HL-60/S4 treated with phorbol 12-myristate 13-acetate at 8.2 ng/mL for 4 days and 3 days (cell line): Measurements from ENCODE around the gene NSRP1.
"Not testable (repeated sequence)": the region's sequence is repeated elsewhere in the genome, so short reads cannot be mapped to it uniquely, and the experiment has no call there.

ENCODE experiments used
- in situ Hi-C: fragments of 300-500 bp; cut with MboI; formaldehyde crosslinking; loops from 2 replicates; pipeline ENCODE4 v1.15.0; 2022; ENCODE audit warnings: low sequenced_read_pairs

The NSRP1 gene

DNA sequence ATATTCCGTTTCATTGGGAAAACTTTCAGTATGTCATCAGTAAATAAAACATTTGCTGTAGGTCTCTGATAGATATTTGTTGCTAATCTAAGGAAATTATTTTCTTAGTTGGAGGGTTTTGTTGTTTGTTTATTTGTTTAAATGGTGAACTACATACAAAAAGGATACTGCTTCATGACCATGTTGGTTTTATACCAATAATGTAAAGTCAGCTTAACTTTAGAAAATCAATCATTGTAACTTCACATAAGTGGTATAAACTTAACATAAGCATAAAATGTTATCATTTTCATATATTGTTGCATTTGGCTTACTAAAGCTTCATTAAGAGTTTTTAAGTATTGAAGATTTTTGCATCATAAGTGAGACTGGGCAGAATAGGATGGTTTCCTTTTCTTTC lies 57.9 kb downstream of the NSRP1 start:
- in situ Hi-C loops: no loop called here

DNA sequence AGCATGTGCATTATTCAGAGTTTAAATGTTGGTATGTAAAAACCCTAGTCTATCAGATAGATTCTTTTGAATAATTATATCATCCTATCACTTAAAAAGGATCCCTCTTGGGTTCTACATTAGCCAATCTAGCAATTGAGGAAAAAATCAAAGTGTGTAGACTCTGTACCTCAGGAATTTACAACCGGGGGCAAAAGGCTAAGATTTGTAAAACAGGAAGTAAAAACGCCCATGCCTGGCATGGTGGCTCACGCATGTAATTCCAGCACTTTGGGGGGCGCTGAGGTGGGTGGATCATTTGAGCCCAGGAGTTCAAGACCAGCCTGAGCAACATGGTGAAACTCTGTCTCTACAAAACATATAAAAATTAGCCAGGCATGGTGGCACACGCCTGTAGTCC lies 60.2 kb downstream of the NSRP1 start:
- in situ Hi-C loops: no loop called here

DNA sequence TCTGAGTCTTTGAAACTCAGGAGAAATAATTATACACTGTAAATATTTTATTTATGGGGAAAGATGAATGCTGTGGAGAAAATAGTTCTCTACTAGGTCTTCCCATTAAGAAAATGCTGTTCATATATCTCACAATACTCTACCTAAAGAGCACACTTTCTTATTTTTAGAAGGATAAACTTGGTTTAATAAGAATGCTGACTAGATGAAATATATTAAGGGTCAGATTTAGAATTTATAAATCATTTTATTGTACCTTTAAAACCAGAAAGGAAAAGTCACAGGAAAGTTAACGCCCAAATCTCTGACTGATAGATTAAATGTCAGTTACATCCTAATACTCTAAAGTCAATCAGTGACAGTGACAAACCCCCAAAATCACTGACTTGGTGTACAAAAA lies 70.1 kb downstream of the NSRP1 start:
- in situ Hi-C loops: no loop called here

DNA sequence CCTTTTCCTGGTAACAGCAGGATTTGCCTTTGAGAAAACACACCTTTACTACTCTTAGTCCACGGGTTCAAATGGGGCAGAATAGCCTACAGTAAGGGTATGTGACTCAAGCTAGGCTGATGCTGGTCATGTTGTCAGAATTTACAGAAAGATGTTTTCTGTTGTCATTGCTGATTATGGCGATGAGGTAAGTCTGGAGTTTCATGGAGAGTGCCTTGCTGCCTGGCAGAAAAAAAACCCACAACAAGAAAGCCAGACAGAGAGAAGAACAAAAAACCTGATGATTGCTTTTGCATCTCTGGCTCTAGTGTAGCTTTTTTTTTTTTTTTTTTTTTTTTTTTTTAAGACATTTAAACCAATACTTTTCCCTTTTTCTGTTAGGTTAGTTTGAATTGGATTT lies 71.0 kb downstream of the NSRP1 start:
- in situ Hi-C loops: no loop called here

DNA sequence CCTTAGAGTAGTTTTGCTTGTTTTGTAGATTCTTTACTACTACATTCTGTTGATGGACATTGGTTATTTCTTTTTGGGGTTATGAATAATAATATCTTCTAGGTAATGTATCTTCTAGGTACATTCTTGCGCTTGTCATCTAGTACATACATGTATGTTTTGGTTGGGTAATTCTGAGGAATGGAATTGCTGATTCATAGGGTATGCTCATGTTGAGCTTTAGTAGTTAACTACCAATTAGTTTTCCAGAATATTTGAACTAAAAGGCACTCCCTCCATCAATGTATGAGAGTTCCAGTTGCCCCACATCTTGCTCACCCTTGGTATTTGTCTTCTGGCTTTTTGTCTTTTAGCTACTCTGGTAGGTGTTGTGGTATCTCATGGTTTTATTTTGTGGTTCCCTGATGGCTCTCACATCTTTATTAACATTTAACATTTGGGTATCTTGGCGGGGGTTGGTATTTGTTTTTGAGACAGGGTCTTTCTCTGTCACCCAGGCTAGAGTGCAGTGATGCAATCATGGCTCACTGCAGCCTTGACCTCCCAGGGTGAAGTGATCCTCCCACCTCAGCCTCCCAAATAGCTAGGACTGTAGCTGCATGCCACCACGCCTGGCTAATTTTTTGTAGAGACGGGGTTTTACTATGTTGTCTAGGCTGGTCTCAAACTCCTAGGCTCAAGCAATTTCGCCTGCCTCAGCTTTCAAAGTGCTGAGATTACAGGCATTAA lies 71.8 kb downstream of the NSRP1 start:
- in situ Hi-C loops: no loop called here

DNA sequence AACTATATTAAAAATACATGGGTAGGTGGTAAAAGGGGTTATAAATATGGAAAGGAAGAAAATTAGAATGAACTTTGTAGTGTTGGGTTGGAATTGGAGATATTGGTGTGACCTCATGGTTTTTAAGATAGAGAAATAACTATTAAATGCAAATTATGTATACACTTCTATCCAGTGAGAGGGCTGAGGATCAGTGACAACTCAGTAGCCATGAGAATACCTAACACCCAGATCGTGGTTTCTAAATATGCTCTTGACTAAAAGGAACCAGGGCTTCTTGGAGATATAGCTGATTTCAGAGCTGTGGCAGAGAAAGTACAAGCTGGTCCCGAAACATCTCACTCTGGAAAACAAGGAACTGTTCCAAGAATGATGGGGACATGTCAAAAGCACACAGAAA lies 74.5 kb downstream of the NSRP1 start:
- in situ Hi-C loops: no loop called here

DNA sequence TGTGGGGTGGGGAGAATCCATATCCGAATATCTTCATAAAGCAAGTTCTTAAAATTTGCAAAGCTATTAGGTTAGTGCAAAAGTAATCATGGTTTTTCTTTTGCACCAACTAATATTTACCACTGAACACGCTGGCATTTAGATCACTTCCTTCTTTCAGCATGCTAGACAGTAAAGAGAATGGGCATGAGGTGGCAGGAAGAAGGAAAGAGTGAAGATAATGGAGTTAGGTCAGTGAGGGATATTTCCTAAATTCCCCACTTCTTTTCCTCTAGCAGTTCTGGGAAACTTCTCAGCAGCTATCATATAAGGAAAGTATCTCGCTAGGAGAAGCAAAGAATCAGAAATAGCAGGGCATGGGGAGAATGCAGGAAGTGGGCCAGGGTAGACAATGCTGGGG lies 79.9 kb downstream of the NSRP1 start:
- in situ Hi-C loops: no loop called here

DNA sequence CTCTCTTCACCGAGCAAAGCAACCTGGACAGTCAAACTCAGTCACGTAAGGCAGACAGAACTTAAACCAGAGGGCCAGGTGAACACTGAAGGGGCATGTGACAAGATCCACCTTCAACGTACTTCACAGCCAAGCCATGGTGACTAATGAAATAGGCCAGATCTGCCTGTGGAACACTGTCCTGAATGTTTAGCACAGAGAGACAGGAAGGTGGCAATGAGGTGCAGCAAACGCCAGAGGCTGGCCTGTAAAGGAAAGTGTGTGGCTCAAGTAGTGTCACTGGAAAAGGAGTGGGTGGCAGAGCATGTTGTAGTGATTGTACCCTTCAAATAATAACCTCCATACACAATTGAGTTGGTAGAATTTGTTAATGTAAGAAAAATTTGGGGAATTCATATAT lies 80.8 kb downstream of the NSRP1 start:
- in situ Hi-C loops: no loop called here

DNA sequence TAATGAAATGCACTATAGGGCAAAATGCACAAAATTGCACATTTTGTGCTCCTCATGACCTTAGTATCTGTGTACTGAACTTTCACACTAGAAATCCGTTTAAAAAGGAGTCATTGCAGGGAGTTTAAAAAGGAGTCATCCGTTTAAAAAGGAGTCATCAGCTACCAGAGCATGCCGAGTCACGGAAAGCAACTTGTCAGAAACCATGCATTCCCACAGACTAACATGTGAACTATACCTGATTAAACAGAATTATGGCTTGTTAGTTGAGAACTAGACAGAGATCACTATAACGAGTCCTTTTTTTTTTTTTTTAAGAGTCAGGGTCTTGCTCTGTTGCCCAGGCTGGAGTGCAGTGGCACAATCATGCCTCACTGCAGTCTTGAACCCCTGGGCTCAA lies 83.0 kb downstream of the NSRP1 start:
- in situ Hi-C loops: no loop called here

DNA sequence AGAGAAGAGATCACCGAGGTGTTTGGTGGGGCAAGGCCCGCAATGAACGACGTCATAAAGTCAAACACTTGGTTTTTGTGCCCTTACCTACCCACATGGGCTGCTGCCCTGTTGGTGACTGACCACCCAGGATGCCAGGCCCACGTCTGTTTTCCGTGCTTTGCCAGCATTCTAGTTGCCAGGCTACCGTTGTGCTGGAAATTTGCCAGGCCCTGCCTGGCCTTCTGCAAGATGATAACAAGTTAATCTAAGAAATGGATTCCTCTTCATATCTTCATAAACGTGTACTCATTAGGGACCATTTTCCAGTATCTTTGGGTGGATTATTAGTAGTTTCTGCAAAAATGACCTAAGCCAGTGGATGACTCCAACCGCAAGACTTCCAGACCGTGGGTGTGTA lies 83.5 kb downstream of the NSRP1 start:
- in situ Hi-C loops: no loop called here

DNA sequence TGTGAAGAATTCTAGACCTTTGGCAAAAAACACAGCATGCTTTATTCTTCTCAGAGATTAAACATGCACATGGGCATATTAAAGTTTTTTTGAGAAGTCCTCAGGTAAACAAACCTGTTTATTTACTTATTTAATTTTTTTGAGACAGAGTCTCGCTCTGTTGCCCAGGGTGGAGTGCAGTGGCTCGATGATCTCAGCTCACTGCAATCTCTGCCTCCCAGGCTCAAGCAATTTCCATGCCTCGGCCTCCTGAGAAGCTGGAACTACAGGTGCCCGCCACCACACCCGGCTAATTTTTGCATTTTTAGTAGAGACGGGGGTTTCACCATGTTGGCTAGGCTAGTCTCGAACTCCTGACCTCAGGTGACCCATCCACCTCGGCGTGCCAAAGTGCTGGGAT lies 84.0 kb downstream of the NSRP1 start:
- in situ Hi-C loops: not testable (repeated sequence)

DNA sequence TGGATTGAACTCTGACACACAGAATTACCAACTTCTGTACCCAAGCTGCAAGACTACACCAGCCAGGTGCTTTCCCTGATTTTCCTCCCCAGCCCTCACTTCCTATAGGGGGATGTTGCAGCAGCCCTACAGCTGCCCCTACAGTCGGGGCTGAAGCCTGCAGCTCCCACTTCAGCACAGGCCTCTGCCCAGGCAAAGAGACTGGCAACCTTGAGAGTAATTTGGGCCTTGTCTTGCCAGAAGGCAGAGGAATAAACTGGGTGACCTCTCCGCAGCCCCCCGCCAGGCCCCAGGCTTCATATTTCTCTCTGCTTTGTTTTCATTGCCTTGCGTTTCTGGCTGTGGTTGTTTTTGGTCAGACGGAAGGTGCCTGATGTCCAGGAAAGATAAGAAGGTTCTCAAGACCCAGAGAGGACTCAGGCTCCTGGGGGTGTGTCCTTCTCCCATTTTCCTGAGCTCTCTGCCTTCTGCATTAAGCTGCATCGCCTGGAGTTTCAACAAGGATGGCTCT lies 86.9 kb downstream of the NSRP1 start:
- in situ Hi-C loops: no loop called here

DNA sequence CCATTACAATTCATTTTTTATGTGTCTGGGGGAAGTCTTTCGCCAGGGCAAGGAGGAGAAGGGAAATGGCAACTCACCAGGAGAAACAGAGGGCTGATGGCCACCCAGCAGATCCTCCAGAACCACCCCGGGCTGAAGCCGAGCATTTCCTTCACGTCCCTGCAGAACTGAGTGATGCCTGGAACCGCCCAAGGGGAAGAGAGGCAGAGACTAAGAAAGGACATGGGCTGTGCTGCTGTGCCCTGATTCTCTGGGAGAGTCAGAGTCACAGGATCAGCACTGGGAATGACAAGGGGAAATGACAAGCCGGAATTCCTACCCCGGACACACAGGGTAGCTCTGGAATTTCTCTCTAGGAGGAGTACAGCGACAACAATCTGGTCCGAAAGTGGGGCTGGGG lies 91.0 kb downstream of the NSRP1 start:
- in situ Hi-C loops: no loop called here

DNA sequence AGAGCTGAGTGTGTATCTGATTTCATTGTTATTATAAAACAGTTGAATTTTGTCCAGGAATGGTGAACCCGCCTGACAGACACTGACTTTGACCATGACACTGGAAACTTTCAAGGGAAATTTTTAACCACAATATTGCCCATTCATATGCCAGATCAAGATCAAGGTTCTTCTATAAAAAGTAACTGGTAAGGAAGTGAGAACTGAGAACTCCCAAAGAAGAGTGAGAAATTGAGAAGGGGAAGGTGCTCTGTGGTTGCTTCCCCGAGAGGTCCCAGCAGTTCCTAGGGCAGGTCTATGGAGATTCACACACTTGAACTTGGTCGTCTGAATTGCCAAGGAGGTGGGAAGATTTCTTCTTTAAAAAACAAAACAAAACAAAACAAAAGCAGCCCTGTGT lies 91.6 kb downstream of the NSRP1 start:
- in situ Hi-C loops: no loop called here

DNA sequence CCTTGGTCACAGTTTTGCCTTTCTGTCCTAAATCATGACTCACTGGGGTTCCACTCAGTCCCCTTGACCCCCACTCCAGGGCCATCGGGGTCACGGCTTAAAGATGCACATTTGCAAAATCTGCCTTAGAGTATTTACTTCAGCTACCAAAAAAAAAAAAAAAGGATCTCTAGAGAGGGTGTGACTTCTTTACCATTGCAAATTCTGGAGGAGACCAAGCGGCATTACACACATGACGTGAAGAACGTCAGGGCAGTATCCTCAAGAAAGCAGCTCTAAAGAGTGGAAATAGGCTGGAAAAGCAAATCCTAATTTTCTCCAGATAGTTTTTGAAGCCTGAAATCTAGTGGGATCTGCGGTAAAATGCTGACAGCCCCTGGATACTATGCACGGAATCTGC lies 93.3 kb downstream of the NSRP1 start:
- in situ Hi-C loops: no loop called here

DNA sequence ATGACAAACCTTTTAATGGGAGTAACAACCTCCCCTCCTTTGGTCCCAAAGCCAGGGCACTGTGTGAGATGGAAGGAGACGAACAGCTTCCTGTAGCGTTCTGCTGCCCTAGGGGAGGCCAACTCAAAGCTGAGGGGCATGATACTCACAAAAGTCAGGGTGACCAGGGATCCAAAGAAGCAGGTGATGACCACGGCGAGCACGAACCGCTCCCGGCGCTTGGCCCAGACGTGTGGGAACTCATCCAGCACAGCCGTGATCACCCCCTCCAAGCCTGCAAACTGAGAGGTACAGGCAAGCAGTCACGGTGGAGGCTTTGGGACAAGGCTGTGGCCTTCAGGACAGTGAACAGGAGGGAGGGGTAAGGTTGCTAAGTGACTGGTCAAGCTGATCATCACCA lies 93.8 kb downstream of the NSRP1 start:
- in situ Hi-C loops: no loop called here

DNA sequence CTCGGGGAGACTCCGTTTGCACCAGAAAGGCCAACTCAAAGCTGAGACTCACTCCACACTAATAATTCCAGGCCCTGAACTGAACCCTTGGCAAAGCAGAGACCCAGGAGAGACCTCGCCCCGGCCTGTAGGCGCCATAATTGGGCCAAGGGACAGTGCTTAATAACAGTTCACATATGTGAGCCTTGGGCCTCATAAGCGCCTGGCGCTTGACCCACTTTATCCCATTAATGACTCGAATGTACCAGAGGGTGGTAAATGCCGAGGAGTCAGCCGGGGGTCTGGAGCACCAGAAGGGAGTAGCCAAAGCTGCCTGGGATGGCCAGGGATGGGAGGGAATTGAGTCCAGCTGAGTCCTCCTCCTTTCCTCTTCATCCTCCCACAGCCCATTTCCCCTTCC lies 94.3 kb downstream of the NSRP1 start:
- in situ Hi-C loops: no loop called here

DNA sequence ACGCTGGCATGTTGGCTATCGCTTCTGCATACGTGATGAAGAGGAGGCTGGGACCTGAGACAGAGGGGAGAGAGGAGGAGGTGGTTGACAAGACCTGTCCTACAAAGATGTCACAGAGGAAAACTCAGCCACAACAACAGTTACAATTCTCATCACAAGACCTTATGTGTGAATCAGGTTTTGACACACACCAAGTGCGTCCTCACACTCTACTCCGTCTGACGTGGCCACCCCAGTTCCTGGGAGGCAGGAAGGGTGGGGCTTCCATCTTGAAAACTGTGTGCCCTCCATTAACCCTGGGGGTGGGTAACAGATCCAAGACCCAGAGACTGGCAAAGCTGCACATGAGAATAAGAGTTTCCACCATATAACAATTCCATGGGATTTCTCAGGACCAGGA lies 94.8 kb downstream of the NSRP1 start:
- in situ Hi-C loops: no loop called here

DNA sequence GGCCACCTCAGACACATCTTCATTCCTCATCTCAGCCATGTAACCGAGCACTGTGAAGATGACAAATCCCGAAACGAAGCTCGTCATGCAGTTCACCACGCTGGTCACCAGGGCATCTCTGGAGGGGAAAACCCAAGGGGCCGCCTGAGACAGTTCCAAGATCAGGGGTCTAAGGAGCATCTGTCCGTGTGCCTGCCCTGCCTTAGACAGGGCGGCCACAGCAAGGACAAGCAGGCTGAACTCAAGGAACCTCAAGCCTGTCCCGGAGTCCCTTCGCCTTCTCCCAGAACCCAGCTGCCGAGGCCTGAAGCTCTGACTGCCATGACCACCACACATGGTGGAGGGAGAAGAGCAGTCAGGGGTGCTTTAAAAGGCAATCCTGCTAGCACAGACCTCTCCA lies 96.1 kb downstream of the NSRP1 start:
- in situ Hi-C loops: no loop called here

DNA sequence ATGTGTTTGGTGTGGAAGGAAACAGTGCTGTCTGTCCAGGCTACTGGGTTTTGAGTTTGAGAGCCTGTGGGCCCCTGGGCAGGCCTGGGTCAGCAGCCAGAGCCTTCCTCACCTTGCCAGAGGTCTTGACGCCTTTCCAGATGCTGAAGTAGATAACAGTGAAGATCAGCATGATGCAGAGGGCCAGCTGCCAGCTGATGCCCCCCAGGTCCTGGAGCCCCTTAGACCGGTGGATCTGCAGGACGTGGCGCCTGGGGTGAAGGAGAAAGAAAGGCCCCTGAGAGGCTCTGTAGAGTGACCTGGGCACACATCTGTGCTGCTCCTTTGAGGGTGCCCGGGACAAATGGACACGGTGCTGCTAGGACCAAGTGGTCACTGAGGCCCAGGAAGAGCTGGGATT lies 100.4 kb downstream of the NSRP1 start:
- in situ Hi-C loops: no loop called here

DNA sequence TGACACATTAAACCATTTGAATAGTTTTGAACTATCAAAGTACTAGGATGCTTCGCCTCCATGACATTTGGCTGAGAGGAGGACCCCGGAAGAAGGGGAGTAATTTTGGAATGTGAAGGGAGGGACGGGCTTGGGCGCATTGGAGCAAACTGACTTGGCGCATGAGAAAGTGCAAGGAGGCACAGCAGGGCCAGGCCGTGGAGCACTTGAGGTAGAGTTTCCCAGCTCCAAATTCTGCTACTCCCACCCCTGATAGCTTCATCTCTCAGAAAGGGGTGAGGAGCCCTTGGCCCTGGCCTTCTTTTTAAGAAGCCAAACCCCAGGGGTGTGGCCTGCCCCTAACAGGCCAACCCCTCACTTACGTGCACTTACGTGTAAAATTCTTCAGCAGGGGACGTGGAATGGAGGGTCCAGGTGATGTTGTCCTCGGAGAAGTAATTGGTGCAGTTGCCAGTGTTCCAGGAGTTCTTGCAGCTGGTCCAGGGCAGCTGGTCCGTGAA lies 101.2 kb downstream of the NSRP1 start:
- in situ Hi-C loops: no loop called here

DNA sequence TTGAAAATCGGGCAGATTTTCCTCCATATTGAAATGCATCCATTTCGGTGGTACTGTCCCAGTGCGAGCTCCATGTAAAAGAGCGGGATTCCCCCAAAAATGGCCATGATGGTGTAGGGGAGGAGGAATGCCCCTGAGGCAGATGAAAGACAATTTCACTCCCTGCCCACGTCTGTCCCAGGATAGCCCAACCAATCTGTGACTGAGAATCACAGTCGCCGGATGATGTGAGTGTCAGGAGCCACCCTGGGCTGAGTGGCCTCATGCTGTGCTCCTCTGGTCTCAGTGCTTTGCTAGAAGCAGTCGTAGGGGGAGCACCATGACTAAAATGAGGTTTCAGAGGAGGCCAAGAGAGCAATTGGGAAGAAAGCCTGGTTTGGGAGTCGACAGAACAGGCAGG lies 102.2 kb downstream of the NSRP1 start:
- in situ Hi-C loops: no loop called here

DNA sequence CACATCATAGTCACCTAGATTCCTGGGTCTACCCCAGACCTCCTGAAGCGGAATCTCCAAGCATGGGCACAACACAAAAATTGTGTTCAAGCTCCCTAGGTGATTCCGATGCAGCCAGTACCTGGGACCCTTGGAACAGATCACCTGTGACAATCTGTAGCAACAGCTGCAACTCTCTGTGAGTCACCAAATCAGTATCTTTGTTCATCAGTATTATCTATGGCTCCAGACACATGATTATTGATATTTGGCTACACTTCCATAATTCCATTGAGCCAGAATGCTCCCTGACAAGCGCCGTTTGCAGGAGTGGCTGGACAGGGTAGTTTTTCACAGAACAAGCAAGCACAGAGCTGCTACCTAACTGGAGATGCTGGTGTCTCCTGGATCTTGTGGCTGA lies 102.7 kb downstream of the NSRP1 start:
- in situ Hi-C loops: no loop called here
